Ovary (tissue), 9 donors: ENCODE results near the gene CEP350. TPM values are rescaled to one million over a fixed set of nuclear protein-coding genes. Genes with fewer than 3 reads are reported as not detected.

Experiments used
- DNase-seq, 5 donors: peaks; one replicate each; pipeline ENCODE4 v3.0.0-alpha.2; 2019 to 2020
- H3K27ac ChIP-seq, 2 donors: fragments of 200-600 bp; one replicate each; pipeline versions ENCODE4 v1.5.1 to v1.8.0; 2019 to 2022
- H3K27me3 ChIP-seq: fragments of 200-600 bp; one replicate; pipeline ENCODE4 v1.8.0; 2022
- H3K36me3 ChIP-seq: fragments of 200-600 bp; sonication (generic); one replicate; pipeline ENCODE4 v1.5.1; 2019
- H3K4me1 ChIP-seq: one replicate; pipeline ENCODE4 v1.8.1; 2013; ENCODE audit warnings: mild to moderate bottlenecking, moderate library complexity; ENCODE audit not compliant: insufficient read depth
- H3K4me3 ChIP-seq: fragments of 200-600 bp; sonication (generic); one replicate; pipeline ENCODE4 v1.5.1; 2017
- H3K9me3 ChIP-seq, 2 donors: fragments of 200-600 bp in 1 of 2; sonication (generic) in 1 of 2; one replicate each; pipeline versions ENCODE4 v1.5.1 to v1.8.1; 2013 to 2019; ENCODE audit warnings: mild to moderate bottlenecking in 1 of 2, moderate library complexity in 1 of 2
- EP300 ChIP-seq: sonication (generic); formaldehyde crosslinking; IDR thresholded peaks from one replicate; pipeline ENCODE4 v1.6.1; 2017; ENCODE audit warnings: antibody characterized with exemption
- POLR2A ChIP-seq: fragments of 450-650 bp; IDR thresholded peaks from one replicate; pipeline ENCODE4 v1.6.1; 2017; ENCODE audit warnings: antibody characterized with exemption, mild to moderate bottlenecking, moderate library complexity
- WGBS, 3 donors: extraction: QIAGEN DNeasy Blood & Tissue Kit in 1 of 3; methylation state at CpG; one replicate each; pipeline versions ENCODE4 v1.1.5 to v1.1.7; 2013 to 2017; 5-methylcytosine and 5-hydroxymethylcytosine counted together
- intact Hi-C, 4 donors: fragments of 100-400 bp; cut with DNase I; formaldehyde crosslinking; loops; one replicate each; pipeline versions ENCODE4 v1.11.0 to v1.15.1; 2022 to 2023
- polyA plus RNA-seq, 2 donors: library from polyadenylated mRNA; stranded (reverse); fragments of 200-250 nt in 1 of 2; fragments of 350-450 nt in 1 of 2; fragmentation: Illumina TruSeq in 1 of 2; extraction: RNeasy Lipid Tissue Mini Kit (QIAGEN cat#74804) in 1 of 2; gene quantifications; one replicate each; pipeline ENCODE4 v1.2.3, GENCODE V29; 2013 to 2014
- total RNA-seq, 7 donors: library from RNA; depleted of rRNA in 2 of 7; stranded (reverse); fragments of >200 nt in 2 of 7; fragmentation: NEBNext Ultra II Directional in 3 of 7; extraction: Animal tissue kit (Norgen Biotek cat#: 25700) in 3 of 7; gene quantifications; one replicate each; pipeline versions ENCODE4 v1.1.0 to v1.2.4, GENCODE V29; 2016 to 2023
- TF ChIP-seq, protein P1 (sequence below), 3 donors: fragments of 450-650 bp in 2 of 3; fragments of 200-600 bp in 1 of 3; IDR thresholded peaks; one replicate each; pipeline versions ENCODE4 v1.5.1 to v1.8.0; 2016 to 2022; ENCODE audit warnings: antibody characterized with exemption in 3 of 3, mild to moderate bottlenecking in 1 of 3
- donor health status: DM: no; HTN: no; CAD: no; lungs with moderate emphysema.
- donor health status: DM: no; HTN: no; CAD: no.
- donor health status: Bipolar disorder and iron deficiency.
- donor health status: DM: yes; HTN: yes; CAD: no.
- donor health status: DM: no; HTN: no; CAD: no.
- donor health status: DM: yes; HTN: yes; CAD: no.

Gene CEP350
- total and polyA plus RNA-seq, 9 donors: 7.9 to 69.4 (median 53.1) TPM

DNA sequence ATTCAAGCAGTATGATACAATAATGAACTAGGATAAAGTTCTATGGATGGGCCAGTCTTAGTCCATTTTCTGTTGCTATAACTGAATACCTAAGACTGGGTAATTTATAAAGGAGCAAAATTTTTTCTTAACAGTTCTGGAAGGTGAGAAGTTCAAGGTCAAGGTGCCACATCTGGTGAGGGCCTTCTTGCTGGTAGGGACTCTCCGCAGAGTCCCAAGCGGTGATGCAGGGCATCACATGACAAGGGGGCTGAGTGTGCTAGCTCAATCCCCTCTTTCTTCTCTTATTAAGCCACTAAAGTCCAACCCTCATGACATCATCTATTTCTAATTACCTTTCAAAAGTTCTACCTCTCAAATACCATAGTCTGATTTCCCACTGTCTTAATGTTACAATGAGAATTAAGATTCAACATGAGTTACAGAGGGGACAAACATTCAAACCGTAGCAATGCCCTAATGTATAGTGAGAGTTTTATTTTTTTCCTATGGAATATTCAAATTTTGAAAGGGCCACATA is 107.9 kb downstream of the CEP350 start:
- 94 to 98% (median 96%) methylated on average over 3 of the region's 3 CpGs for WGBS, 3 donors
- H3K36me3 ChIP-seq: no peaks in the 10 kb centered on the region

DNA sequence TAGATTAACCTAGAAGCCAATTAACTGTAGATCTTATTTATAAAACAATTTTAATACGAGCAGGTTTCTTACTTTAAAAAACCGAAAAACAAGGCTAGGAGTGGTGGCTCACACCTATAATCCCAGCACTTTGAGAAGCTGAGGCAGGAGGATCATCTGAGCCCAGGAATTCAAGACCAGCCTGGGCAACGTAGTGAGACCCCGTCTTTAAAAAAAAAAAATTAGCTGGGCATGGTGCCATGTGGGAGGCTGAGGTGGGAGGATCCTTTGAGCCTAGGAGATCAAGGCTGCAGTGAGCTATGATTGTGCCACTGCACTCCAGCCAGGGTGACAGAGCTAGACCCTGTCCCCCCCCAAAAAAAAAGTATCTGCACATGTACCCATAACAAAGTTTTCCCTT is 110.8 kb downstream of the CEP350 start:
- Histone ChIP-seq H3K4me3 (no peak overlapping the region), H3K9me3 (no peaks in the 10 kb centered on the region), H3K27ac (no peak overlapping the region), H3K36me3 (no peaks in the 10 kb centered on the region), H3K27me3 (peaks cover 2% of the 10 kb centered on the region), H3K4me1 (no peaks in the 10 kb centered on the region)
- WGBS, 3 donors: 72 to 79% (median 77%) methylated on average over 4 of the region's 4 CpGs
- DNase-seq: no peak
- intact Hi-C loops: no loop called here
- TF ChIP-seq POLR2A (no peak), EP300 (no peak)
- TF ChIP-seq, protein P1, sequence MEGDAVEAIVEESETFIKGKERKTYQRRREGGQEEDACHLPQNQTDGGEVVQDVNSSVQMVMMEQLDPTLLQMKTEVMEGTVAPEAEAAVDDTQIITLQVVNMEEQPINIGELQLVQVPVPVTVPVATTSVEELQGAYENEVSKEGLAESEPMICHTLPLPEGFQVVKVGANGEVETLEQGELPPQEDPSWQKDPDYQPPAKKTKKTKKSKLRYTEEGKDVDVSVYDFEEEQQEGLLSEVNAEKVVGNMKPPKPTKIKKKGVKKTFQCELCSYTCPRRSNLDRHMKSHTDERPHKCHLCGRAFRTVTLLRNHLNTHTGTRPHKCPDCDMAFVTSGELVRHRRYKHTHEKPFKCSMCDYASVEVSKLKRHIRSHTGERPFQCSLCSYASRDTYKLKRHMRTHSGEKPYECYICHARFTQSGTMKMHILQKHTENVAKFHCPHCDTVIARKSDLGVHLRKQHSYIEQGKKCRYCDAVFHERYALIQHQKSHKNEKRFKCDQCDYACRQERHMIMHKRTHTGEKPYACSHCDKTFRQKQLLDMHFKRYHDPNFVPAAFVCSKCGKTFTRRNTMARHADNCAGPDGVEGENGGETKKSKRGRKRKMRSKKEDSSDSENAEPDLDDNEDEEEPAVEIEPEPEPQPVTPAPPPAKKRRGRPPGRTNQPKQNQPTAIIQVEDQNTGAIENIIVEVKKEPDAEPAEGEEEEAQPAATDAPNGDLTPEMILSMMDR (IDR thresholded peaks at IDR 0.05): no peak

More for the DNA sequence above, 107.9 kb downstream of the CEP350 start:
- Histone ChIP-seq H3K4me3 (no peak overlapping the region), H3K9me3 (no peaks in the 10 kb centered on the region), H3K4me1 (no peaks in the 10 kb centered on the region), H3K27ac (no peak overlapping the region), H3K27me3 (peaks cover 2% of the 10 kb centered on the region)
- intact Hi-C loops: no loop called here
- DNase-seq: no peak
- TF ChIP-seq, protein P1 (IDR thresholded peaks at IDR 0.05): no peak
- no peak for TF ChIP-seq EP300
- TF ChIP-seq POLR2A: no peak

DNA sequence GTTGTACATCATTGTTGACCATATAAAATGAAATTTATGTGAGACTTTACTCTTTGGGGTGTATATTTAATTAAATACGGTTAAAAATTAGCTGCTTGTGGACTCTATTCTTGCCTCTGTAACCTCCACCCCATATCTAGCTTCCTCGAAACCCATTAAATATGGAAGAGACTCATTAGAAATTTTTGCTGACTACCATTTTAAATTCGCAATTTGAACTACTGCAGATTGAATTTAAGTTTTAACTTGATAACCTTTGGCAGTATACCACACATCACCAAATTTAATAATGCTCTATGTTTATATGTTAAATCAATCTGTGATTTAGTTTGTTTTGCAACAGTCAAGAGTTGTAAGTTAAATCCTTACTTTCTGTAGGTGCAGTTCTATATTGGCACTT is 111.5 kb downstream of the CEP350 start:
- H3K9me3 ChIP-seq: no peaks in the 10 kb centered on the region
- no peak overlapping the region for H3K4me3 ChIP-seq
- peaks cover 2% of the 10 kb centered on the region for H3K27me3 ChIP-seq
- DNase-seq: no peak
- no peaks in the 10 kb centered on the region for H3K4me1 ChIP-seq
- H3K27ac ChIP-seq: no peak overlapping the region
- intact Hi-C loops: no loop called here
- no peaks in the 10 kb centered on the region for H3K36me3 ChIP-seq
- 78 to 80% (median 79%) methylated on average over 3 of the region's 3 CpGs for WGBS, 3 donors
- TF ChIP-seq, protein P1 (IDR thresholded peaks at IDR 0.05): no peak
- TF ChIP-seq EP300 (no peak), POLR2A (no peak)

DNA sequence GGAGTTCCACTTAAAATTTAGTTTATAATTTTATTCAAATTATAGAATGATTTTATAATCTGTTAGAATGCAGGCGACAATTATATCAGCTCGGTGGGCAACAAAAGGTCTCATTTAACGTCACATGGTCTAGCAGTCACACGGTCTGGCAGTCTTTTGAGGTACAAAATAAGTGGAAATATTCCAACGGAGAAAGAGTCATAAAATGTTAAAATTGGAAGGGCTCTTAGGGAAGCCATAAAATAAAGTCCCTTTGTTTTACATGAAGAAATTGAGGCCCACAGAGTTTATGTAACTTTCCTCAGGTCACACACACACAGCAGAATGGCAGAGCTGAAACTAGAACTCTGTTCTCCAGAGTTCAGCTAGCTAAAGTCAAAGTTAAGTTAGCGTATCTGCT is 115.7 kb downstream of the CEP350 start:
- H3K4me3 ChIP-seq: no peak overlapping the region
- no peaks in the 10 kb centered on the region for H3K36me3 ChIP-seq
- intact Hi-C loops: loop anchor here in 2 of 4 donors (10.0 kb wide), 2 partner anchors 105 to 115 kb away; no protein-coding TSS in a partner anchor

More for the DNA sequence above, 115.7 kb downstream of the CEP350 start:
- DNase-seq: no peak
- no peaks in the 10 kb centered on the region for H3K9me3 ChIP-seq
- WGBS, 3 donors: 80 to 92% (median 90%) methylated on average over 6 of the region's 6 CpGs
- H3K27me3 ChIP-seq: no peaks in the 10 kb centered on the region
- no peak overlapping the region for H3K27ac ChIP-seq
- TF ChIP-seq EP300: no peak
- no peak for TF ChIP-seq POLR2A
- TF ChIP-seq, protein P1 (IDR thresholded peaks at IDR 0.05): no peak
- no peaks in the 10 kb centered on the region for H3K4me1 ChIP-seq
